HEK293 (cell line): ENCODE data around the gene TXNRD2.

ENCODE experiments used
- CTCF ChIA-PET: fragments of 350-600 bp; formaldehyde crosslinking; extraction: SDS; loops from one replicate; lab custom pipeline; 2021; ENCODE audit warnings: antibody characterized with exemption; lab: Yijun Ruan, JAX
- POLR2A ChIA-PET: fragments of 300-600 bp; formaldehyde crosslinking; extraction: SDS; loops from one replicate; lab custom pipeline; 2020; ENCODE audit warnings: antibody characterized with exemption, inconsistent platforms; lab: Yijun Ruan, JAX
- H3K27ac ChIP-seq: fragments of 200-500 bp; sonication (Bioruptor generic); 2 replicates; pipeline ENCODE4 v1.5.1; 2014; ENCODE audit warnings: low read depth, low read length, control low read depth, inconsistent platforms; ENCODE audit errors: extremely low read depth
- H3K36me3 ChIP-seq, 2 experiments: fragments of 200-500 bp in 1 of 2; sonication (Bioruptor generic) in 1 of 2; 1 replicate in 1 of 2; 2 replicates in 1 of 2; pipeline ENCODE4 v1.5.1; 2014 to 2017; ENCODE audit warnings: inconsistent platforms in 2 of 2, low read length in 2 of 2; ENCODE audit not compliant: control insufficient read depth in 2 of 2, insufficient read depth in 1 of 2
- H3K4me1 ChIP-seq: fragments of 200-500 bp; sonication (Bioruptor generic); 2 replicates; pipeline ENCODE4 v1.5.1; 2014; ENCODE audit warnings: mild to moderate bottlenecking, low read length, inconsistent platforms; ENCODE audit not compliant: control insufficient read depth, insufficient read depth
- H3K4me3 ChIP-seq: 2 replicates; pipeline ENCODE4 v1.5.1; 2011; ENCODE audit warnings: low read depth, mild to moderate bottlenecking, control low read depth, low read length, moderate library complexity
- H3K9me3 ChIP-seq: fragments of 200-500 bp; sonication (Bioruptor generic); 2 replicates; pipeline ENCODE4 v1.5.1; 2014; ENCODE audit warnings: low read depth, low read length, inconsistent platforms; ENCODE audit not compliant: control insufficient read depth, insufficient read depth
- FEZF1 ChIP-seq: fragments of 450-650 bp; formaldehyde crosslinking; IDR thresholded peaks from 2 replicates; pipeline ENCODE4 v1.5.1; 2016; ENCODE audit warnings: missing biosample characterization, missing genetic modification characterization
- GLI2 ChIP-seq: fragments of 450-650 bp; formaldehyde crosslinking; IDR thresholded peaks from 2 replicates; pipeline ENCODE4; 2017; ENCODE audit warnings: missing biosample characterization, missing genetic modification characterization, low read depth, borderline replicate concordance
- GLIS1 ChIP-seq: fragments of 450-650 bp; formaldehyde crosslinking; IDR thresholded peaks from 2 replicates; pipeline ENCODE4 v1.5.1; 2016; ENCODE audit warnings: missing biosample characterization, missing genetic modification characterization
- KLF1 ChIP-seq: fragments of 450-650 bp; formaldehyde crosslinking; IDR thresholded peaks from 2 replicates; pipeline ENCODE4 v1.5.1; 2016; ENCODE audit warnings: missing biosample characterization, missing genetic modification characterization
- KLF10 ChIP-seq: fragments of 450-650 bp; IDR thresholded peaks from 2 replicates; pipeline ENCODE4 v1.5.1; 2018; ENCODE audit warnings: missing biosample characterization, mild to moderate bottlenecking, missing genetic modification characterization
- KLF16 ChIP-seq: fragments of 450-650 bp; formaldehyde crosslinking; IDR thresholded peaks from 2 replicates; pipeline ENCODE4 v1.5.1; 2017; ENCODE audit warnings: missing biosample characterization, missing genetic modification characterization
- KLF7 ChIP-seq: fragments of 450-650 bp; formaldehyde crosslinking; IDR thresholded peaks from 2 replicates; pipeline ENCODE4 v1.5.1; 2016; ENCODE audit warnings: missing biosample characterization, missing genetic modification characterization, borderline replicate concordance
- PATZ1 ChIP-seq: fragments of 450-650 bp; formaldehyde crosslinking; IDR thresholded peaks from 2 replicates; pipeline ENCODE4 v1.5.1; 2016; ENCODE audit warnings: missing biosample characterization, missing genetic modification characterization
- REPIN1 ChIP-seq: fragments of 450-650 bp; formaldehyde crosslinking; IDR thresholded peaks from 2 replicates; pipeline ENCODE4 v1.5.1; 2017; ENCODE audit warnings: missing biosample characterization, missing genetic modification characterization, low read depth
- SALL2 ChIP-seq: fragments of 450-650 bp; formaldehyde crosslinking; IDR thresholded peaks from 2 replicates; pipeline ENCODE4 v1.5.0; 2017; ENCODE audit warnings: missing biosample characterization, mild to moderate bottlenecking, missing genetic modification characterization, borderline replicate concordance
- TCF7L2 ChIP-seq: IDR thresholded peaks from 2 replicates; pipeline ENCODE4 v1.6.1; 2011; ENCODE audit warnings: low read depth, mild to moderate bottlenecking, inconsistent platforms, low read length, moderate library complexity, borderline replicate concordance
- WT1 ChIP-seq: fragments of 450-650 bp; formaldehyde crosslinking; IDR thresholded peaks from 2 replicates; pipeline ENCODE4 v1.5.1; 2016; ENCODE audit warnings: missing biosample characterization, missing genetic modification characterization
- YY1 ChIP-seq: fragments of 450-650 bp; formaldehyde crosslinking; IDR thresholded peaks from 2 replicates; pipeline ENCODE4 v1.5.1; 2018; ENCODE audit warnings: missing biosample characterization, missing genetic modification characterization
- ZBTB26 ChIP-seq: fragments of 450-650 bp; formaldehyde crosslinking; optimal IDR thresholded peaks from 2 replicates; pipeline ENCODE3; 2016; ENCODE audit warnings: missing biosample characterization, mild to moderate bottlenecking, missing genetic modification characterization
- ZBTB44 ChIP-seq: fragments of 450-650 bp; IDR thresholded peaks from 2 replicates; pipeline ENCODE4 v1.5.1; 2018; ENCODE audit warnings: missing biosample characterization, mild to moderate bottlenecking, missing genetic modification characterization
- ZEB2 ChIP-seq: fragments of 450-650 bp; formaldehyde crosslinking; IDR thresholded peaks from 2 replicates; pipeline ENCODE4 v1.5.1; 2016; ENCODE audit warnings: missing biosample characterization, missing genetic modification characterization
- ZFP69B ChIP-seq: fragments of 450-650 bp; formaldehyde crosslinking; IDR thresholded peaks from 2 replicates; pipeline ENCODE4 v1.5.1; 2016; ENCODE audit warnings: missing biosample characterization, missing genetic modification characterization
- ZIC2 ChIP-seq: fragments of 450-650 bp; formaldehyde crosslinking; IDR thresholded peaks from 2 replicates; pipeline ENCODE4 v1.5.1; 2016; ENCODE audit warnings: missing biosample characterization, missing genetic modification characterization
- ZNF133 ChIP-seq: fragments of 450-650 bp; formaldehyde crosslinking; IDR thresholded peaks from 2 replicates; pipeline ENCODE4 v1.5.1; 2016; ENCODE audit warnings: missing biosample characterization, missing genetic modification characterization
- ZNF146 ChIP-seq: fragments of 450-650 bp; formaldehyde crosslinking; IDR thresholded peaks from 2 replicates; pipeline ENCODE4 v1.5.1; 2016; ENCODE audit warnings: missing biosample characterization, missing genetic modification characterization
- ZNF169 ChIP-seq: fragments of 450-650 bp; formaldehyde crosslinking; IDR thresholded peaks from 2 replicates; pipeline ENCODE4 v1.5.1; 2016; ENCODE audit warnings: missing biosample characterization, missing genetic modification characterization
- ZNF248 ChIP-seq: fragments of 450-650 bp; formaldehyde crosslinking; IDR thresholded peaks from 2 replicates; pipeline ENCODE4 v1.5.1; 2017; ENCODE audit warnings: missing biosample characterization, missing genetic modification characterization
- ZNF266 ChIP-seq: fragments of 450-650 bp; formaldehyde crosslinking; IDR thresholded peaks from 2 replicates; pipeline ENCODE4 v1.5.1; 2016; ENCODE audit warnings: missing biosample characterization, missing genetic modification characterization, low read depth
- ZNF274 ChIP-seq, 2 experiments: fragments of 200-500 bp in 1 of 2; fragments of 450-650 bp in 1 of 2; sonication (Bioruptor generic) in 1 of 2; formaldehyde crosslinking in 1 of 2; IDR thresholded peaks; 2 replicates each; pipeline versions ENCODE4 v1.5.1 to v1.6.1; 2014 to 2016; ENCODE audit warnings: borderline replicate concordance in 1 of 2, inconsistent platforms in 1 of 2, low read length in 1 of 2, missing biosample characterization in 1 of 2, missing genetic modification characterization in 1 of 2
- ZNF292 ChIP-seq: fragments of 450-650 bp; formaldehyde crosslinking; IDR thresholded peaks from 2 replicates; pipeline ENCODE4 v1.5.1; 2016; ENCODE audit warnings: low read depth, missing biosample characterization, missing genetic modification characterization, borderline replicate concordance
- ZNF398 ChIP-seq: fragments of 450-650 bp; formaldehyde crosslinking; IDR thresholded peaks from 2 replicates; pipeline ENCODE4 v1.5.1; 2017; ENCODE audit warnings: missing biosample characterization, missing genetic modification characterization
- ZNF433 ChIP-seq: fragments of 450-650 bp; formaldehyde crosslinking; IDR thresholded peaks from 2 replicates; pipeline ENCODE4 v1.5.1; 2016; ENCODE audit warnings: missing biosample characterization, missing genetic modification characterization, low read depth
- ZNF521 ChIP-seq: fragments of 450-650 bp; formaldehyde crosslinking; IDR thresholded peaks from 2 replicates; pipeline ENCODE4 v1.5.1; 2017; ENCODE audit warnings: missing biosample characterization, mild to moderate bottlenecking, missing genetic modification characterization
- ZNF560 ChIP-seq: fragments of 450-650 bp; formaldehyde crosslinking; IDR thresholded peaks from 2 replicates; pipeline ENCODE4 v1.5.1; 2017; ENCODE audit warnings: missing biosample characterization, missing genetic modification characterization, borderline replicate concordance
- ZNF561 ChIP-seq: fragments of 450-650 bp; IDR thresholded peaks from 2 replicates; pipeline ENCODE4 v1.5.1; 2018; ENCODE audit warnings: missing biosample characterization, missing genetic modification characterization, borderline replicate concordance
- ZNF654 ChIP-seq: fragments of 450-650 bp; formaldehyde crosslinking; IDR thresholded peaks from 2 replicates; pipeline ENCODE4 v1.5.1; 2016; ENCODE audit warnings: low read depth, missing biosample characterization, missing genetic modification characterization
- ZNF76 ChIP-seq: fragments of 450-650 bp; formaldehyde crosslinking; IDR thresholded peaks from 2 replicates; pipeline ENCODE4; 2016; ENCODE audit warnings: low read depth, missing biosample characterization, missing genetic modification characterization, borderline replicate concordance

Gene TXNRD2

GRCh38 chr22:19875531-19876313 is 65.9 kb downstream of the TXNRD2 start:
- ChIA-PET POLR2A (no interaction called here), CTCF (no interaction called here)
- peak overlapping the region; percentile 58; the same call in 1 of the 2 replicates for H3K27ac ChIP-seq
- no peaks in the 10 kb centered on the region for H3K9me3 ChIP-seq
- no peak overlapping the region for H3K4me3 ChIP-seq
- H3K4me1 ChIP-seq: peaks cover 21% of the 10 kb centered on the region
- no peaks in the 10 kb centered on the region for H3K36me3 ChIP-seq
- TF ChIP-seq TCF7L2 (no peak), ZNF266 (tag by site-specific recombination) (no peak), PATZ1 (tag by site-specific recombination) (peak; percentile 25; the same call in 1 of the 2 replicates), GLIS1 (tag by site-specific recombination) (peak; percentile 99), ZNF274 (IDR thresholded peaks at IDR 0.05; ENCODE audit: low read length) (no peak), ZNF274 (tag by site-specific recombination; IDR thresholded peaks at IDR 0.05; ENCODE audit: borderline replicate concordance) (no peak), ZNF654 (tag by site-specific recombination) (no peak), REPIN1 (tag by site-specific recombination) (no peak), ZNF521 (tag by site-specific recombination) (no peak), ZNF169 (tag by site-specific recombination) (no peak), ZNF133 (tag by site-specific recombination) (no peak), ZNF398 (no peak), KLF10 (tag by site-specific recombination) (0 out of 2 replicates have a peak, but pooled peaks have one; percentile 23), ZNF560 (tag by site-specific recombination) (no peak), ZNF433 (tag by site-specific recombination) (no peak), WT1 (tag by site-specific recombination) (peak; percentile 61), ZEB2 (tag by site-specific recombination) (0 out of 2 replicates have a peak, but pooled peaks have one; percentile 19), ZBTB44 (tag by site-specific recombination) (no peak), ZNF146 (tag by site-specific recombination) (no peak), ZFP69B (tag by site-specific recombination) (peak; percentile 43; the same call in 1 of the 2 replicates), YY1 (0 out of 2 replicates have a peak, but pooled peaks have one; percentile 12), ZNF76 (tag by site-specific recombination) (no peak), ZIC2 (peak; percentile 86), SALL2 (tag by site-specific recombination) (no peak), KLF7 (peak; percentile 61; the same call in 1 of the 2 replicates), ZBTB26 (peak; percentile 14), KLF16 (tag by site-specific recombination) (no peak), GLI2 (no peak), ZNF561 (peak; percentile 46; the same call in 1 of the 2 replicates), ZNF248 (no peak), ZNF292 (tag by site-specific recombination) (no peak), KLF1 (tag by site-specific recombination) (peak; percentile 90), FEZF1 (tag by site-specific recombination) (peak; percentile 52)
